GM21360 (cell line): ENCODE measurements around the gene PIAS1.
"Not testable (repeated sequence)": the region's sequence is repeated elsewhere in the genome, so short reads cannot be mapped to it uniquely, and the experiment has no call there.

Experiments used
- ATAC-seq: cut with Tn5 transposase; IDR thresholded peaks from one replicate; pipeline ENCODE4 v1.9.1; 2021; ENCODE audit warnings: mild to moderate bottlenecking, moderate library complexity; ENCODE audit not compliant: unreplicated experiment

The PIAS1 gene

GRCh38 chr15:68034081-68034480, 20.0 kb upstream of the PIAS1 start:
- ATAC-seq, result no peak

GRCh38 chr15:68034719-68035293, 19.3 kb upstream of the PIAS1 start:
- ATAC-seq, result no peak

GRCh38 chr15:68038246-68038645, 15.9 kb upstream of the PIAS1 start:
- no peak for ATAC-seq

- ATAC-seq, result no peak
Measured at GRCh38 chr15:68040144-68040543, 14.0 kb upstream of the PIAS1 start.

GRCh38 chr15:68042156-68042854, 11.8 kb upstream of the PIAS1 start:
- no peak for ATAC-seq

- ATAC-seq, result no peak
Measured at GRCh38 chr15:68042855-68043222, 11.3 kb upstream of the PIAS1 start.

- ATAC-seq, result no peak
Measured at GRCh38 chr15:68045289-68046265, 8.5 kb upstream of the PIAS1 start.

GRCh38 chr15:68047826-68048225, 6.3 kb upstream of the PIAS1 start:
- no peak for ATAC-seq

GRCh38 chr15:68051109-68051508, 3.0 kb upstream of the PIAS1 start:
- ATAC-seq, result no peak

- no peak for ATAC-seq
Measured at GRCh38 chr15:68051907-68052306, 2.2 kb upstream of the PIAS1 start.

- ATAC-seq, result no peak
Measured at GRCh38 chr15:68052431-68052830, 1.7 kb upstream of the PIAS1 start.

GRCh38 chr15:68053001-68053400, 1.1 kb upstream of the PIAS1 start:
- no peak for ATAC-seq

- ATAC-seq, result peak; percentile 5
Measured at GRCh38 chr15:68054628-68055223, 611 bp downstream of the PIAS1 start.

- ATAC-seq, result peak; percentile 45
Measured at GRCh38 chr15:68055224-68055705, 1.1 kb downstream of the PIAS1 start.

- no peak for ATAC-seq
Measured at GRCh38 chr15:68056097-68056865, 2.2 kb downstream of the PIAS1 start.

- no peak for ATAC-seq
Measured at GRCh38 chr15:68057034-68057433, 2.9 kb downstream of the PIAS1 start.

- no peak for ATAC-seq
Measured at GRCh38 chr15:68057758-68058157, 3.6 kb downstream of the PIAS1 start.

- not testable (repeated sequence) for ATAC-seq
Measured at GRCh38 chr15:68058970-68059369, 4.9 kb downstream of the PIAS1 start.

GRCh38 chr15:68059630-68060029, 5.5 kb downstream of the PIAS1 start:
- no peak for ATAC-seq

- ATAC-seq, result no peak
Measured at GRCh38 chr15:68061171-68061570, 7.1 kb downstream of the PIAS1 start.
